DND-41 (cell line): ENCODE measurements around the gene SUPT3H.

Experiments used
- ATAC-seq: fragments of 200-7000 bp; cut with Tn5 transposase; 3 replicates; pipeline ENCODE4 v1.9.1; 2021; ENCODE audit warnings: low read depth; ENCODE audit not compliant: insufficient read depth
- DNase-seq: peaks from one replicate; pipeline ENCODE4 v3.0.0-alpha.2; 2020
- H2AFZ ChIP-seq: 2 replicates; pipeline ENCODE4 v1.6.0; 2012; ENCODE audit warnings: low read depth, low read length
- H3K27ac ChIP-seq: 2 replicates; pipeline ENCODE4 v1.5.1; 2012; ENCODE audit warnings: low read length, inconsistent platforms
- H3K27me3 ChIP-seq: fragments of 200-600 bp; sonication (generic); 2 replicates; pipeline ENCODE4 v1.6.0; 2012; ENCODE audit warnings: low read length, mild to moderate bottlenecking, inconsistent platforms; ENCODE audit not compliant: insufficient read depth, poor library complexity
- H3K36me3 ChIP-seq: 2 replicates; pipeline ENCODE4 v1.5.1; 2012; ENCODE audit warnings: low read length, inconsistent platforms; ENCODE audit not compliant: insufficient read depth
- H3K4me1 ChIP-seq: 2 replicates; pipeline ENCODE4 v1.5.1; 2012; ENCODE audit warnings: mild to moderate bottlenecking, low read length; ENCODE audit not compliant: insufficient read depth
- H3K4me2 ChIP-seq: 2 replicates; pipeline ENCODE4 v1.6.0; 2012; ENCODE audit warnings: mild to moderate bottlenecking, moderate library complexity, low read length, inconsistent platforms; ENCODE audit not compliant: insufficient read depth
- H3K4me3 ChIP-seq, 2 experiments: fragments of 200-600 bp in 1 of 2; shearing (Covaris generic) in 1 of 2; 2 replicates each; pipeline ENCODE4 v1.5.1; 2012 to 2016; ENCODE audit warnings: inconsistent platforms in 2 of 2, low read length in 2 of 2, mild to moderate bottlenecking in 2 of 2, low read depth in 1 of 2, moderate library complexity in 1 of 2
- H3K79me2 ChIP-seq: 2 replicates; pipeline ENCODE4 v1.6.0; 2012; ENCODE audit warnings: low read length, inconsistent platforms; ENCODE audit not compliant: insufficient read depth
- H3K9ac ChIP-seq: 2 replicates; pipeline ENCODE4 v1.6.0; 2012; ENCODE audit warnings: low read depth, mild to moderate bottlenecking, inconsistent platforms, low read length, moderate library complexity
- H3K9me3 ChIP-seq: 2 replicates; pipeline ENCODE4 v1.5.1; 2012; ENCODE audit warnings: low read length, moderate library complexity, mild to moderate bottlenecking, inconsistent platforms; ENCODE audit not compliant: insufficient read depth, severe bottlenecking
- H4K20me1 ChIP-seq: 2 replicates; pipeline ENCODE4 v1.6.0; 2012; ENCODE audit warnings: low read length; ENCODE audit not compliant: insufficient read depth
- EZH2 ChIP-seq: IDR thresholded peaks from 3 replicates; pipeline ENCODE4 v1.6.1; 2012; ENCODE audit warnings: borderline replicate concordance, low read depth, mild to moderate bottlenecking, moderate library complexity, low read length, inconsistent platforms; ENCODE audit not compliant: severe bottlenecking
- TF ChIP-seq, protein P1 (sequence below): IDR thresholded peaks from 2 replicates; pipeline ENCODE4 v1.5.1; 2012; ENCODE audit warnings: borderline replicate concordance, low read length, moderate library complexity, mild to moderate bottlenecking; ENCODE audit not compliant: poor library complexity, severe bottlenecking; ENCODE audit errors: extremely low read depth

The SUPT3H gene

DNA sequence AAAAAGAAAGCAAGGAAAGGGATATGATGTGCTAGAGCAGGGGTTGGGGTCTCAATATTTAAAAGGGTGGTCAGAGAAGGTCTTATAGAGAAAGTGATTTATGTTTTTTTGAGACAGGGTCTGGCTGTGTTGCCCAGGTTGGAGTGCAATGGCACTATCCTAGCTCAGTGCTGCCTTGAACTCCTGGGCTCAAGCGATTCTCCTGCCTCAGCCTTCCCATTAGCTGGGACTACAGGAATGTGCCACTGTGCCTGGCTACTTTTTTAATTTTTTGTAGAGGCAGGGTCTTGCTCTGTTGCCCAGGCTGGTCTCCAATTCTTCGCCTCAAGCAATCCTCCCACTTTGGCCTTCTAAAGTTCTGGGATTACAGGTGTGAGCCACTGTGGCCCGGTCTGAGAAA is 557.0 kb downstream of the SUPT3H start:
- Histone ChIP-seq H3K4me3 (no peak overlapping the region), H3K4me1 (no peaks in the 10 kb centered on the region), H4K20me1 (no peaks in the 10 kb centered on the region), H2AFZ (no peak overlapping the region), H3K79me2 (no peaks in the 10 kb centered on the region), H3K36me3 (no peaks in the 10 kb centered on the region; the same call in 1 of the 2 replicates), H3K9me3 (no peaks in the 10 kb centered on the region), H3K27ac (no peak overlapping the region), H3K27me3 (no peaks in the 10 kb centered on the region), H3K4me2 (no peak overlapping the region), H3K9ac (no peak overlapping the region)
- DNase-seq, result no peak
- no peak for ATAC-seq
- TF ChIP-seq EZH2, result no peak
- TF ChIP-seq, protein P1, sequence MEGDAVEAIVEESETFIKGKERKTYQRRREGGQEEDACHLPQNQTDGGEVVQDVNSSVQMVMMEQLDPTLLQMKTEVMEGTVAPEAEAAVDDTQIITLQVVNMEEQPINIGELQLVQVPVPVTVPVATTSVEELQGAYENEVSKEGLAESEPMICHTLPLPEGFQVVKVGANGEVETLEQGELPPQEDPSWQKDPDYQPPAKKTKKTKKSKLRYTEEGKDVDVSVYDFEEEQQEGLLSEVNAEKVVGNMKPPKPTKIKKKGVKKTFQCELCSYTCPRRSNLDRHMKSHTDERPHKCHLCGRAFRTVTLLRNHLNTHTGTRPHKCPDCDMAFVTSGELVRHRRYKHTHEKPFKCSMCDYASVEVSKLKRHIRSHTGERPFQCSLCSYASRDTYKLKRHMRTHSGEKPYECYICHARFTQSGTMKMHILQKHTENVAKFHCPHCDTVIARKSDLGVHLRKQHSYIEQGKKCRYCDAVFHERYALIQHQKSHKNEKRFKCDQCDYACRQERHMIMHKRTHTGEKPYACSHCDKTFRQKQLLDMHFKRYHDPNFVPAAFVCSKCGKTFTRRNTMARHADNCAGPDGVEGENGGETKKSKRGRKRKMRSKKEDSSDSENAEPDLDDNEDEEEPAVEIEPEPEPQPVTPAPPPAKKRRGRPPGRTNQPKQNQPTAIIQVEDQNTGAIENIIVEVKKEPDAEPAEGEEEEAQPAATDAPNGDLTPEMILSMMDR, result no peak

DNA sequence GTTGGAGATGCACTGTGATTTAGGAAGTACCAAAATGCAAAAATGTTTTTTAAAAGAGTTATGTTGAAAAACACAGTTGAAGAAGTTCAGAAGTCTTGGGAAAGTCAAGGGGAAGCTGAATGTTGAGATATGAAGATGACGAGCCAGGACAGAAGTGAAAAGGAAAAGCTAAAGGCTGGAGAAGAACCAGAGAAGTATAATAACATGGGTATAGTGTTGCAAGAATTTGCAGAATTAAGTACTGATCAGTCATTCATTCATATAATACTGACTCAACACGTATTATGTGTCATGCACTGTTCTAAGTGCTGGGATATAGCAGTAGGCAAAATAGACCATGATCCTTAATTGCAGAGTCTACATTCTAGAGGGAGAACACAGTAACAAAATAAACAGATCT is 557.4 kb downstream of the SUPT3H start:
- Histone ChIP-seq H3K4me1 (no peaks in the 10 kb centered on the region), H3K4me3 (no peak overlapping the region), H3K9ac (no peak overlapping the region), H3K79me2 (no peaks in the 10 kb centered on the region), H3K4me2 (no peak overlapping the region), H2AFZ (no peak overlapping the region), H3K36me3 (no peaks in the 10 kb centered on the region; the same call in 1 of the 2 replicates), H4K20me1 (no peaks in the 10 kb centered on the region), H3K27ac (no peak overlapping the region), H3K9me3 (no peaks in the 10 kb centered on the region), H3K27me3 (no peaks in the 10 kb centered on the region)
- ATAC-seq (no peak), DNase-seq (no peak)
- TF ChIP-seq EZH2, result no peak
- TF ChIP-seq, protein P1, result no peak

DNA sequence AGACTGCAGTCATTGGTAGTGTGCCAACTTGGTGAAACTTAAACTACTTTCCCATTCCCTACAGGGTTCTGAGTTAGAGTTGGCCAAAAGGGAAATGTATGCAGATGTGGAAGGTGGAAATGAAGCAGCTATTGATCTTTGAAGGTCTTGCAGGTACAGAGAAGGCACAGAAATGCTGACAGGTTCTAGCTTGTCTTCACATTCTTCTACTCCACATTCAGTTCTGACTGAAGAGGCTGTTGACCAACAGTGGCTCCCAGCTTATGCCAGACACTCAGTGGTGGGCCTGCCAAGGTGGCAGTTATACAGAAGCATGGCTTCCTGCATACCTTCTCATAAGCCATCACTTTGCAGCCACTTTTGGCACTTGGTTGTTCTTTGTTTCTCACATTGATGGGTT is 566.3 kb downstream of the SUPT3H start:
- DNase-seq, result no peak
- Histone ChIP-seq H3K9me3 (no peaks in the 10 kb centered on the region), H3K4me1 (peaks cover 5% of the 10 kb centered on the region), H3K4me2 (no peak overlapping the region), H3K27ac (no peak overlapping the region), H3K27me3 (no peaks in the 10 kb centered on the region), H4K20me1 (no peaks in the 10 kb centered on the region), H2AFZ (0 out of 2 replicates have a peak overlapping the region, but pooled peaks have one; percentile 1), H3K36me3 (no peaks in the 10 kb centered on the region), H3K79me2 (no peaks in the 10 kb centered on the region), H3K9ac (no peak overlapping the region), H3K4me3 (no peak overlapping the region)
- TF ChIP-seq, protein P1, result no peak
- no peak for TF ChIP-seq EZH2
- no peak for ATAC-seq

DNA sequence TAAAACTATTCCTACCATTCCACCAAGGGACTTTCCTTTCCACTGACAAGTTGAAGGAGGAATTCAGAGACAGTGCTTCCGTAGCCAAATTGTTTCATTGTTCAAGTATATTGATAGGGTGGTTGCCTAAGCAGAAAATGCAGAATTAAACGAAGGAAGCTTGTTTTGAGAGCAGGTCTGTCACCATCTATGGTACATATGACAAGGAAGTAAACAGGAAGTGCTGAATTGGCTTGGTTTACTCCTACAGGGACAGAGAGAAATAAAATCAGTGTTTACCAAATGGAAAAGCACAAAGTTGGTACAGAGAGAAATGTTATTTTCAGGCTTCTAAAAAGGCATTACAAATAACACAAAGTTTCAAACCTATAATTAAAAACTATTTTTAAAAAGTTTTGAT is 568.5 kb downstream of the SUPT3H start:
- ATAC-seq, result no peak
- no peaks in the 10 kb centered on the region for H3K9me3 ChIP-seq

More for the DNA sequence above, 568.5 kb downstream of the SUPT3H start:
- H3K79me2 ChIP-seq, result no peaks in the 10 kb centered on the region
- no peak for DNase-seq
- no peak overlapping the region for H3K9ac ChIP-seq
- no peaks in the 10 kb centered on the region for H3K27me3 ChIP-seq
- no peak overlapping the region for H2AFZ ChIP-seq
- no peak overlapping the region for H3K4me3 ChIP-seq
- peaks cover 5% of the 10 kb centered on the region for H3K4me1 ChIP-seq
- H3K4me2 ChIP-seq, result no peak overlapping the region
- TF ChIP-seq EZH2, result no peak
- TF ChIP-seq, protein P1, result no peak
- H4K20me1 ChIP-seq, result no peaks in the 10 kb centered on the region
- no peaks in the 10 kb centered on the region for H3K36me3 ChIP-seq
- no peak overlapping the region for H3K27ac ChIP-seq
